ENCODE data around the gene ZNF771. TPM values are rescaled to one million over a fixed set of nuclear protein-coding genes. Genes with fewer than 3 reads are reported as not detected.

The ZNF771 gene
- total and polyA plus RNA-seq, 9 of the 15 experiments (the other 6 are each of a cell fraction or from before 2014, with no cell fraction given), result 1.5 to 12.6 (median 4.4) TPM

GRCh38 chr16:30369091-30369937, 38.1 kb upstream of the ZNF771 start (continued):
- no peak for TF ChIP-seq REST (IDR thresholded peaks at IDR 0.05; ENCODE audit: borderline replicate concordance)
- TF ChIP-seq REST (CRISPR knock-in tag; IDR thresholded peaks at IDR 0.05; ENCODE audit: low read depth), result no peak
- TF ChIP-seq GATA2 (CRISPR knock-in tag; IDR thresholded peaks at IDR 0.05), result 0 out of 2 replicates have a peak, but pooled peaks have one; percentile 24
- no peak for TF ChIP-seq ATF7 (IDR thresholded peaks at IDR 0.05)
- TF ChIP-seq MNT (conservative IDR thresholded peaks at IDR 0.05), result peak in 1 of 2 experiments; percentile 22; a peak in 1 of 4 replicates
- no peak for TF ChIP-seq MCM7 (IDR thresholded peaks at IDR 0.05)

Measured in K562 (cell line).